NCI-H748 treated with DMSO at 0.1 percent for 48 hours (cell line): ENCODE results near the gene NAV3.
"Not testable (repeated sequence)": the region's sequence is repeated elsewhere in the genome, so short reads cannot be mapped to it uniquely, and the experiment has no call there.

ENCODE experiments used
- DNase-seq: peaks from one replicate; lab custom pipeline; 2025; lab: John Stamatoyannopoulos, UW

The NAV3 gene

DNA sequence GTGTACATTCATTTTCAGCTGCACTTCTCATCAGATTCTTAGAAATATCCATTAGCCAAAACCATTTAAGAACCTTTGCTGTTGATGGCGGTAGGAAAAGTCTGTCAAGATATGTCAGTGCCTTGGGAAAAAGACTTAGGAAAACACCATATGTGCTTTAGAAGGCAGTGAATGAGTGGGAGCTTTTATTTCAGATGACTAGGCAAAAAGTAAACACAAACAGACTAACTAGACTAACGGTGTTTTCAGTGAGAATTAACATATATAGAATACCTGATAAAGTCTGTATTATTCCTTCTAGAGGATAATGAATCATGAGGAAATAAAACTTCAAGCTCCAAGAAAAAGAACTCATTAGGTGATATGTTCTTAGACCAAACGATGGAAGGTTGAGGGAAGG is 418.9 kb downstream of the NAV3 start:
- no peak for DNase-seq

- not testable (repeated sequence) for DNase-seq
Measured at GRCh38 chr12:78257662-78258061, 427.0 kb downstream of the NAV3 start.

GRCh38 chr12:78260976-78261375 is 430.3 kb downstream of the NAV3 start:
- no peak for DNase-seq

DNA sequence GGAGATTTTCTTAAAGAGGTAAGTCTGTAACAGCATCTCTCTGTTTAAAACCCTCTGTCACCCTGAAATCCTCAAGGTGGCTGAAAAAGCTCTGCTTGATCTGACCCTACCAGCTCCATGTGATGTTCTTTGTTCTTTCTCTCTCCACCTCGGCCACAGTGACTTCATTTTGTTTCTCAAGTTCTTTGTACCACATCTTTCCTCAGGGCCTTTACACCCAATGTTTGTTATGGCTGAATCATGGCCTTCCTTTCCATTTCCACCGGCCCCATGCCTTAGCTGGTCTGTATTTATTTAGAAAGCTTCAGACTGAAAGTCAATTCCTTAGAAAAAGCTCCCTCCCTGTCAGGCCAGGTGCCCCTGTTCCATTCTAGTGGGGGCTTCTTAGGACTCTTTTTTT is 431.2 kb downstream of the NAV3 start:
- DNase-seq = no peak
